Measurements from ENCODE around the gene POF1B.

DNA sequence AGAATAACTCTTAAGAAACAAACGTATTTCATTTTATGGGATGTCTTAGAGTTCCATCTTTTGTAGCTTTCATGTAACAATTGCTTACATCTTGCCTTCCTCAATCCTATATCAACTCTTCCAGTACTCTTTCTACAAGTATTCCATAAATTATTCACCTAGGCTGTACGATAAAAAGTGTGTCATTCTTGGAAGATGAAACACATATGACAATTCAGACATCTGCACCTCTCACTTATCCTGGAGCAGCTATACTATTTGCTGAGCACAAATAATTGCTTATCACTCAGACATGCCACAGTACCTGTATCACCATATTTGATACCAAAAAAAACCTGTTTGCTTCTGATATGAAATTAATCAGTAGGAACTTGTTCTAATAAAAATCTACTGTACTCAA lies 1.0 kb downstream of the POF1B start:
- TF ChIP-seq, protein P1, sequence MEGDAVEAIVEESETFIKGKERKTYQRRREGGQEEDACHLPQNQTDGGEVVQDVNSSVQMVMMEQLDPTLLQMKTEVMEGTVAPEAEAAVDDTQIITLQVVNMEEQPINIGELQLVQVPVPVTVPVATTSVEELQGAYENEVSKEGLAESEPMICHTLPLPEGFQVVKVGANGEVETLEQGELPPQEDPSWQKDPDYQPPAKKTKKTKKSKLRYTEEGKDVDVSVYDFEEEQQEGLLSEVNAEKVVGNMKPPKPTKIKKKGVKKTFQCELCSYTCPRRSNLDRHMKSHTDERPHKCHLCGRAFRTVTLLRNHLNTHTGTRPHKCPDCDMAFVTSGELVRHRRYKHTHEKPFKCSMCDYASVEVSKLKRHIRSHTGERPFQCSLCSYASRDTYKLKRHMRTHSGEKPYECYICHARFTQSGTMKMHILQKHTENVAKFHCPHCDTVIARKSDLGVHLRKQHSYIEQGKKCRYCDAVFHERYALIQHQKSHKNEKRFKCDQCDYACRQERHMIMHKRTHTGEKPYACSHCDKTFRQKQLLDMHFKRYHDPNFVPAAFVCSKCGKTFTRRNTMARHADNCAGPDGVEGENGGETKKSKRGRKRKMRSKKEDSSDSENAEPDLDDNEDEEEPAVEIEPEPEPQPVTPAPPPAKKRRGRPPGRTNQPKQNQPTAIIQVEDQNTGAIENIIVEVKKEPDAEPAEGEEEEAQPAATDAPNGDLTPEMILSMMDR (conservative IDR thresholded peaks at IDR 0.05; ENCODE audit: low read depth, low read length) = no peak
- TF ChIP-seq EZH2phosphoT487 (IDR thresholded peaks at IDR 0.05; ENCODE audit: borderline replicate concordance, low read length) (no peak), EZH2 (IDR thresholded peaks at IDR 0.05; ENCODE audit: low read length, unreplicated experiment) (no peak)

All from PC-3 (cell line).